Stimulated activated CD4-positive, alpha-beta T cell treated with anti-CD3 and anti-CD28 coated beads, Interleukin-2, amount 100 ng/mL, for 48 hours (primary cell): ENCODE results near the gene GLB1L2.
"Not testable (repeated sequence)": the region's sequence is repeated elsewhere in the genome, so short reads cannot be mapped to it uniquely, and the experiment has no call there.

Experiments
- DNase-seq, 2 donors: peaks; one replicate each; pipeline ENCODE4 v3.0.0-alpha.2; 2020

The GLB1L2 gene, protein sequence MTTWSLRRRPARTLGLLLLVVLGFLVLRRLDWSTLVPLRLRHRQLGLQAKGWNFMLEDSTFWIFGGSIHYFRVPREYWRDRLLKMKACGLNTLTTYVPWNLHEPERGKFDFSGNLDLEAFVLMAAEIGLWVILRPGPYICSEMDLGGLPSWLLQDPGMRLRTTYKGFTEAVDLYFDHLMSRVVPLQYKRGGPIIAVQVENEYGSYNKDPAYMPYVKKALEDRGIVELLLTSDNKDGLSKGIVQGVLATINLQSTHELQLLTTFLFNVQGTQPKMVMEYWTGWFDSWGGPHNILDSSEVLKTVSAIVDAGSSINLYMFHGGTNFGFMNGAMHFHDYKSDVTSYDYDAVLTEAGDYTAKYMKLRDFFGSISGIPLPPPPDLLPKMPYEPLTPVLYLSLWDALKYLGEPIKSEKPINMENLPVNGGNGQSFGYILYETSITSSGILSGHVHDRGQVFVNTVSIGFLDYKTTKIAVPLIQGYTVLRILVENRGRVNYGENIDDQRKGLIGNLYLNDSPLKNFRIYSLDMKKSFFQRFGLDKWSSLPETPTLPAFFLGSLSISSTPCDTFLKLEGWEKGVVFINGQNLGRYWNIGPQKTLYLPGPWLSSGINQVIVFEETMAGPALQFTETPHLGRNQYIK

GRCh38 chr11:134331354-134332188 lies at the start of gene GLB1L2:
GLB1L2 (plus strand) TSS chr11:134331988; CDS start chr11:134332062, 74 bp downstream.
- DNase-seq: peak; percentile 62 to 75

DNA sequence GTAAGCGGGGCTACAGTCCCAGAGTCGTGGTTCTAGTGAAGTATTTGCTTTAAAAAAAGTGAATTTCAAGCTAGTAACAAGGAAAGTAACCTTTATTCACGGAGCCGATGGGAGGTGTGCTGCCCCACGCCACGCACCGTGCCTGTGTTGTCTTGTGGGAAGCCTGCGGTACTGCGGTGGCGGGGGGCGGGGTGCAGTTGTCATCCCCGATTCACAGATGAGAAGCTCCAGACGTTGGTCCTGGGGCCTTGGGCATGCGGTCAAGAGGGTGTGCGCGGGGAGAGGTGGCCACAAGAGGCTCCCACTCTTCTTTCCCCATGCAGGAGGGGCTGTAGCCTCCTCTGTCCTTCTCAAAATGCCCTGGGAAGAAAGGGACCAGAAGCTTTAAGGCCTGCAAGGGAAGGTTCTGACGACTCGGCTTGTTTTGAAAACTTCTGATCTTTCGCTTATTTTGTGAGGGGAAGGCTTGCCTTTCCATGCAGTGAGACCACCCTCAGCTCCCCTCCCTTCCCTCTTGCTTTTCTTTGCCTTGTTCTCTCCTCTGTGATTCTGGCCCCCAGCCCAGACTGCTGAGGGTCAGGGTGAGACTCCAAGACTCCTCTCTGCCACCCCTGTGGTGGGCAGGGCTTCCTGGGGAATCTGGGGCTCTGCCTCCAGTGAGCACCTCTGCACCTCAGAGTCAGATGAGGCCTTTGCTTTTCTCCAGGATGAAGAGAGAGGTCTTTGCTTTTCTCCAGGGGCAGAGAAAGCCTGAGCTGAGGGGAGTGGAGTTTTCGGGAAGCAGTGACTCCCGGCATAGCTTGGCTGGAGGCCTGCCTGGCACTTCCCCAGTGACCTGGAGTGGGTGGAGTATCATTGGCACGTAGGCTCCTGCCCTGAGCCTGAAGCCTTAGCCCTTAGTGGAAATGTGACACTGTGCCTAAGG lies 49.4 kb upstream of the GLB1L2 start:
- DNase-seq: no peak

DNA sequence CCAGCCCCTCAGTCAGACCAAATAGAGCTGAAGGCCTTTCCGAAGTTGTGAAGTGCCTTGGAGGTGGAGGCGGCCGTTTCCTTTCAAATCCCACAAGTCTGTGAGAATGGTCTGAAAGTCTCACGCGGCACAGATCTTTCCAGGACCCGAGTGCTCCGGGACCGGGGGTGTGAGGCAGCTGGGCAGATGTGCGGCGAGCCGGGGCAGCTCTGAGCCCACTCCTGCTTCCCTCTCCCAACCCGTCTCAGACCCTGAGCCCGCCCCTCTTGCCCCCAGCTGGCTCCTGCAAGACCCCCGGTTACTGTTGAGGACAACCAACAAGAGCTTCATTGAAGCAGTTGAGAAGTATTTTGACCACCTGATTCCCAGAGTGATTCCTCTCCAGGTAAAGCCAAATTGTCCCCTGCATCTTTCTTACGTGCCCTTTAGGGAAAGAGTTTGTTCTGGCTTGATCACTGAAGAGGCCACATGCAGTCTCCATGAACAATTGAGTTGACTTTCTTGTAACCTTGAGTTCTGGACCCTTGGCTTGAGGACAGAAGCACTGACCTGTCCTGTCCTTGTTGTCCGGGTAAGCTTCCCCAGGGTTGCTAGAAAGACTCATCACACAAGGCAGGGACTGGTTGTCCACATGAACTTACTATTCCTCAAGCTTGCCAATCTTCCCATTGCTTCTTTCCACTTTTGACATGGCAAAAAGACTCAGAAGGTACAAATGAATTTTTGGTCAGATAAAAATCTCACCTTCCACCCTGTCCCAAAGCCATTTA lies 48.1 kb upstream of the GLB1L2 start:
- DNase-seq: no peak

- DNase-seq: not testable (repeated sequence)
These were observed 47.4 kb upstream of the GLB1L2 start for GRCh38 chr11:134284349-134284748.

- no peak for DNase-seq
These were observed 44.2 kb upstream of the GLB1L2 start for GRCh38 chr11:134287561-134287960.

GRCh38 chr11:134288486-134288885 lies 43.3 kb upstream of the GLB1L2 start:
- no peak for DNase-seq

DNA sequence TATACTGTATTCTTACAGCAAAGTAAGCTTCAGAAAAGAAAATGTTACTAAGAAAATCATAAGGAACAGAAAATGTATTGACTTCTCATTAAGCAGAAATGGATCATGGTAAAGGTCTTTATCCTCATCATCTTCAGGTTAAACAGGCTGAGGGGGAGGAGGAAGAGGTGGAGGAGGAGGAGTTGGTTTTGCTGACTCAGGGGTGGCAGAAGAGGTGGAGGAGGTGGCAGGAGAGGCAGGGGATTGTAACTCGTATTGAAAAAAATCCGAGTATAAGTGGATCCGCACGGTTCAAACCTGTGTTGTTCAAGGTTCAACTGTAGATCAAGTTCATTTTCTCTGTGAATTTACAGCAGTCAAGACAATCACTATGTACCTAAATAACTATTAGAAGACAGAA lies 42.6 kb upstream of the GLB1L2 start:
- DNase-seq: no peak

- no peak for DNase-seq
These were observed 42.0 kb upstream of the GLB1L2 start for GRCh38 chr11:134289789-134290188.

GRCh38 chr11:134290646-134291045 lies 41.1 kb upstream of the GLB1L2 start:
- DNase-seq: no peak

GRCh38 chr11:134291196-134291595 lies 40.6 kb upstream of the GLB1L2 start:
- DNase-seq: no peak

DNA sequence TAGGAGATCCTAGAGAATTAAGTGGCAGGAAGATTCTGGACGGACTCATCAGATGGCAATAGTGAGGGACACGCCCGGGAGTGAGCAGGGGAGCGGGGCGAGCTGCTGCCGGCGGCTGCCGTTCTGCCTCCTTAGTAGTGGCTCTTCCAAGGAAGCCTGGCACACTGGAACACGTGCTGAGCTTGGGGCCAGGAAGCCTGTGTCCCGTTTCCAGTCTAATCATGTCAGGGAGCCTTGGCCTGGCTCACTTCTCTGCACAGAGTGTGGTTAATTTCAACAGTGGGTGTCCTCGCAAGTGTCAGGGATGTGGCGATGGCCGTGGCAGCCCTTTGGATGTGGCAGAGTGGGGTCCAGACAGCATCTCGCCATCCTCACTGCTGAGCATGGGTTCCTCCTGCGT lies 39.1 kb upstream of the GLB1L2 start:
- DNase-seq: no peak

- no peak for DNase-seq
These were observed 38.4 kb upstream of the GLB1L2 start for GRCh38 chr11:134293119-134294113.

DNA sequence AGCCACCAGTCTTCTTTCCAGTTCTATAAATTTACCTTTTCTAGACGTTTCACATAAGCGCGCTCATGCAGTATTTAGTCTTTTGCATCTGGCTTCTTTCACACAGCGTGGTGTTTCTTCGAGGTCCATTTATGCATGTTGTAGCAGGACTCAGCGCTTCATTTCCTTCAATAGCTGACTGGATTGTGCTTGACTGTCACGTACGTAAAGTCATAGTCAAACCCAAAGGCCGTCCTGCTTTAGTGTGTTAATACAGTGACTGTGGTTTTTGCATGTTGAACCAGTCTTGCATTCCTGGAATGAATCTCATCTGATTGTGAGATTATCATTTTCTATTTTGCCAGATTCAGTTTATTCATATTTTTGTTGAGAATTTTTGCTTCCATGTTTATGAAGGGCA lies 37.1 kb upstream of the GLB1L2 start:
- no peak for DNase-seq

DNA sequence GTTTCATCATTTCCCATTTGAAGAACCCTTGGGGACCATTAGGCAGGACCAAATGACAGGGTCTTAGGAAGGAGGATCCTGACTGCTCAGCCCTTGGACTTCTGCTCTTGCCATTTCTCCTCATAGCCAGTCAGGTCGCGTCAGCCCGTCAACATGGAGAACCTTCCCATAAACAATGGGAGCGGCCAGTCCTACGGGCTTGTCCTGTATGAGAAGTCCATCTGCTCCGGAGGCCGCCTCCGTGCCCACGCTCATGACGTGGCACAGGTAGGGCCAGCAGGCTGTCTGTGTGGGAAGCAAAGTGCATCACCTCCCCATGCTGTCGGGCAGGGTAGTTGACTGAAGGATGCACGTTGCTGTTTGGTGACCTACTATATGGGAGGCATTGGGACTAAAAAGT lies 19.6 kb upstream of the GLB1L2 start:
- no peak for DNase-seq

DNA sequence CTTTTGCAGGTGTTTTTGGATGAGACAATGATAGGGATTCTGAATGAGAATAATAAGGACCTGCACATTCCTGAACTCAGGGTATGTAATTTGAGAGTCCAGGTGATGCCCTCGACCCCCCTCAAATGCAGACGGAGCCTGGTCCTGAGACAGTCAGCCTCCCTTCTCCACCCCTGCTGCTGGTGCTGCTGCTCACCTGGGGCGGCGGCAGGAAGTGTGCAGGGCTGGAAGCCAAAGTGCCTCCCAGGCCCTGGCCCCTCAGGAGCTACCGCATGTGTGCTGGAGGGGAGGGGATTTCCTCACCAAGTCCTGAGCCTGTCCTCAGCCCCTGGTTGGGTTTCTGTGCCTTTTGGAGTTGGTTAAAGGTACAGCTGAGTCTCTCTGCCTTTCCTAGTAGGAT lies 19.0 kb upstream of the GLB1L2 start:
- no peak for DNase-seq

- DNase-seq: no peak
These were observed 18.4 kb upstream of the GLB1L2 start for GRCh38 chr11:134313379-134313778.

GRCh38 chr11:134313821-134314607 lies 17.8 kb upstream of the GLB1L2 start:
- DNase-seq: no peak

DNA sequence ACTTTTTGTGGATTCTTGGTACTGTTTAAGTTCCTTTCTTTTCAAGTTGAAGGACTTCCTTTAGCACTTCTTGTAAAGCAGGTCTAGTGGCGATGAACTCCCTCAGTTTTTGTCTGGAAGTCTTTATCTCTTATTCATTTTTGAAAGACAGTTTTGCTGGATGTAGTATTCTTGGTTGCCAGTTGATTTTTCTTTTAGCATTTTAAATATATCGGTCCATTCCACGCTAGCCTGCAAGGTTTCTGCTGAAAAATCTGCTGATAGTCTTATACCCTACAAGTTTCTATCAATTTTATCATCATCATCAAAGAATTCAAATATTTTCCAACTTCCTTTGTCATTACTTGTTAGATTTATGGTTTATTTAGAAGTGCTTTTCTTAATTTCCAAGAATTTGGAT lies 14.7 kb upstream of the GLB1L2 start:
- DNase-seq: no peak

GRCh38 chr11:134321373-134321772 lies 10.4 kb upstream of the GLB1L2 start:
- not testable (repeated sequence) for DNase-seq
